Measurements from ENCODE around the gene ASIC1.

ASIC1 gene

DNA sequence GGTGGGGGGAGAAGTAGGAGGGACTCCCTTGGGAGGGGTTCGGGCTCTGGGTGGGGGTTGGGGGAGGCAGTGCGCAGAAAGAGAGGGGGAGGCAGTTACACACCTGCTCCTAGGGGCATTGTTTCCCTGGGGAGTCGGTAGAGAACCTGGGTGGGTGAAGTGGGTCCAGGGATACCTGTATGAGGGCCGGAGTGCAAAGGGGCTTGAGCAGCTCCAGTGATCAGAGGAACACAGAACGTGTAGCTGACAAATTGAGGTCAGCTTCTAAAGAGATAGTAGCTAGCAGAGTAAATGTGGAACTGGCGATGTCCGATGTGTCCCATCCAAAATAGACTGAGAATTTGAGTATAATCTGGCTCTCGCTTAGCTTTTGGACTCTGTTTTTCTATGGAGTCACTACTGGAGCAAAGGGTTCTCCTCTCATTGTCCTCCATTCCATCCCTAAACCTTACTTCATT lies 28.2 kb downstream of the ASIC1 start:
- no peak for DNase-seq

DNA sequence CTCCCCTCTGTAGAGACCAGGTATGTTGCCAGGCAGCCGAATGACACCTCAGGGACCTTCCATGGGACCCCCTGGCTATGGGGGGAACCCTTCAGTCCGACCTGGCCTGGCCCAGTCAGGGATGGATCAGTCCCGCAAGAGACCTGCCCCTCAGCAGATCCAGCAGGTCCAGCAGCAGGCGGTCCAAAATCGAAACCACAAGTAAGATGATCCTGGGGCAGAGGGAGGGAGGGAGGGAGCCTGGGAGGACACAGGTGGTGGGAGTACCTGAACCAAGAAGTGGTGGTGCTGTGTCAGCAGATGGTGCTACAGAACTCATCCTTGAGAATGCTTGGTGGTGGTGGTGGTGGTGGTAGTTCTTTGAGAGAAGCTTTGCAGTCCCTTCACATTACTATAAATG lies 28.8 kb downstream of the ASIC1 start:
- no peak for DNase-seq

DNA sequence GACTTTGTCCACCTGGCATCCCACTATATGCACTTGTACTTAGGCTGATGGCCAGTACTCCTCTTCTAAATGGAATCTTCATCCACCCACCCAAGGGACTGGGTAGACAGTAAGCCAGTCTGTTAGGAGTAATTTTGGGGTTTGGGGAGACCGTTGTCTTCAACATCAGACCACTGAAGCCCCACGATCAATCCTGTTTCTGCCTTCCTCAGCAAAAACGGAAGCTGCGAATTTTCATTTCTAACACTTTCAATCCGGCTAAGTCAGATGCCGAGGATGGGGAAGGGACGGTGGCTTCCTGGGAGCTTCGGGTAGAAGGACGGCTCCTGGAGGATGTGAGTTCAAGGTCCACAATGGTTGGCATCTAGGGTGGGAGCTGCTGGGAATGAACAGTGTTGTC lies 29.8 kb downstream of the ASIC1 start:
- DNase-seq, result no peak

GRCh38 chr12:50087995-50088394 lies 30.6 kb downstream of the ASIC1 start:
- no peak for DNase-seq

DNA sequence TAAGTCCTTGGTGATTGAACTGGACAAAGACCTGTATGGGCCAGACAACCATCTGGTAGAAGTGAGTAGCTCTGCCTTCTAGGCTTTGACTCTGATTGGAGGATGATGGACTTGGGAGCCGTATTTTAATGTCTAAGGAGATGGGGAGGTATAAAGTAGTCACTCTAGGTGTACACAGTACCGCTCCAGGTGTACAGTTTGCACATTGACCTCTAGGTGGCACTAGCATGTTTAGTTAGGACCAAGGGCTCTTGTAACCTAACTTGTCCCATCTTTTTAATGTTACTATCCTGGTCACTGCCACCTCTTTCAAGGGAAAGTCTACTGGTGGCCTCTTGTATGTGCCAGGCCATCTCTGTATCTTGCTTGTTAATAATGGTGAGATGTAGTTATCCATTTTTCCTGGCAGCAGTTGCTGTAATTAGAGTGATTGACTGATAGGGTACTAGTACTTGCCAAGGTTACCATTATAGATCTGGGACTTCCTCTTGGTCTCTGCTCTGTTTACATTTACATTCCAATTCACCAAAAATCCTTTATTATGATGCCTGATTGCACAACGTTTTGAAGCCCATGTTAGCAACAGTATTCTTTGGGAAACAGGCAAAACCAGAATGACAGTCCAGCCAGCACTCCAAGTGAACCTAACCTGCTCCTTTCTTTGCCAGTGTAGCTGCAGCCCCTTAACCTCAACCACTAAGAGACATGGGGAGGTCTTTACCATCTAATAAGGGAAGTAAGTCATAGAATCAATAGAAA lies 31.4 kb downstream of the ASIC1 start:
- DNase-seq, result peak; percentile 3

DNA sequence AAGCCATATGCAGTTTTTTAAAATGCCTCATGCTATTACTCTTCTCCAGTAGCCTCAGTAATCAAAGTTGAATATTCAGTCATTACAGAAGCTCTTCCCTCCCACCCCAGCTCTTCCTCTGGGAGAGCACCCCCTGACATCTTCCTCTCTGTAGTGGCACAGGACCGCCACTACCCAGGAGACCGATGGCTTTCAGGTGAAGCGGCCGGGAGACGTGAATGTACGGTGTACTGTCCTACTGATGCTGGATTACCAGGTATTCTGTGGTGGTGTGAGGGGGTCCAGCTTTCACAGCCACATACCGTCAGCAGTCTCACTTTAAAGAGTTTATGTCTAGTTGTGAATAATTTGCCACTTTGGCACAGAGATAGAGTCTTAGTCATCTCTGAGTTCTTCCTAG lies 32.3 kb downstream of the ASIC1 start:
- DNase-seq, result no peak

DNA sequence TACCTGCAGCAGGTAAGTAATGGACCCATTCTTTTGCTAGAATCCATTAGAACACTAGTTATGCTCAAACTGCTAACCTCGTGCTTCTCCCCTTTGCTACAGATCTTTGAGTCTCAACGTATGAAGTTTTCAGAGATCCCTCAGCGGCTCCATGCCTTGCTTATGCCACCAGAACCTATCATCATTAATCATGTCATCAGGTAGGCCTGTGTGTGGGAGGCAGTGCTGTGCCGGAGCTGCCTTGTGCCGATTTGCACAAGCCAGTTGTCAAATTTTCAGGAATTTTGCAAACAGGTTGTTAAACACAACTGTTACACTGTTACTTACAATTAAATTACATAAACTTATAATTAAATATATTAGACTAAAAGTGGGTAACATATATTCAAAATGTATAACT lies 33.0 kb downstream of the ASIC1 start:
- DNase-seq, result no peak

- no peak for DNase-seq
Observed at GRCh38 chr12:50097952-50098351, 40.6 kb downstream of the ASIC1 start.

DNA sequence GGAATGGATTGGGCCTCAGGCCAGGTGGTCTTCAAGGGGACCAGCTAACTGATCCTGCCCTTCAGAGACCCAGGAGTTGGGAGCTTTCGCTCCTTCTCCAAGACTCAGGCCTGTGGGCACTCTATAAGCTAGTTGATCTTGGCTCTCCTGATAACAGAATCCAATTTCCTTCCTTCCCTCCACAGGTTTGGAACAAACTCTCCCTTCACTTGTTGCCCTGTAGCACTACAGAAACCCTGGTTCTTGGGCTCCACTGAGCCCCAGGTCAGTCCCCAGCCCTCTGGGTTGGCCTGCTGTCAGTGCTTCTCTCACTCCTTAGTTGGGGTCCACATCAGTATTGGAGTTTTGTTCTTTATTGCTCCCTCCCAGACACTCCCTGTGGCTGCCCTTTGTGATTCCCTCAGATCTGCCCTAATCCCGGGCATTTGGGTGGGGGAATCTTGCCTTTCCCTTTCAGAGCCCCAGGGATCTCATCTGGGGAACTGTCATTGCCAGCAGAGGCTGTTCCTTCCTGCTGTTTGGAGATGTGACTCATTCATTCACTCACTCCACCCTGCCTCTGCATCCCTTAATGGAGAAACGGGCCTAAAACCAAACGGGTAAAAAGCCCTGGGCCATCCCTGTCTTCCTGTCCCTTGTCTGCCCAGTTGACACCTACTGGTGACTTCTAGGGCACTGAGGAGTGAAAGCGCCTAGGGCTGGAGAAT lies 42.1 kb downstream of the ASIC1 start:
- no peak for DNase-seq

DNA sequence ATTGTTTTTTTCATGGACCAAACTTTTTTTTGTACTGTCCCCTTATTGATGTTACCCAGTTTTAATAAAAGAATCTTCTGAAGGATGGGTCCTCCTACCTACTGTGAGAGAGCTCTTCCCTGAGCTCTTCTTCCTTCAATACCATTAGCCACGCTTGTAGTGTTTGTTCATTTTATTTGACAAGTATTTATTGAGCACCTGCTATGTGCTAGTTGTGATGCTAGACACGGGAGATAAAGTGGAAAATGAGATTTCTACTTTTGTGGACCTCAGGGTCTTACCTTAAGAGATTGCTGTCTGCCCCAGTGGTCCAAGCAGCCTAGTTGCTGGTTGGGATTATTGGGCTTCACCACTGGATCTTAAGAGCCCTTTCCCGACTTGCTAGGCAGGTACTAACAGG lies 43.2 kb downstream of the ASIC1 start:
- no peak for DNase-seq

DNA sequence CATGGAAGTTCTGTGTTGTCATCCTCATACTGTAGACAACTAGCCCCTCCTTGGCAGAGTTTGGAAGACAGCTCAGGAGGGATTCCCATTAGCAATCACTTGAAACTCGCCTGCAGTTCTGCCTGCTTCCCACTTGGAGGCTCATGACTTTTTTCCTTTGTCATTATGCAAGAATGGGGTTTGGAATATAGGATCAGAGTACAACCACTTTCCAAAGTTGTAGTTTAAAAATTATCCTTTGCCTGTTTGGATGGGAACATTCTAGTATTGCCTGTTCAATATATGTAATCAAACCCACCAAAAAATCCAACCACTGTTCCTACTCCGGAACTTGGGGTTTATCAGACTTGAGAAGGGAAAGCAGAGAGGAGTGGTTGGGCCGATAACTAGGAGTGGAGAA lies 44.3 kb downstream of the ASIC1 start:
- no peak for DNase-seq

DNA sequence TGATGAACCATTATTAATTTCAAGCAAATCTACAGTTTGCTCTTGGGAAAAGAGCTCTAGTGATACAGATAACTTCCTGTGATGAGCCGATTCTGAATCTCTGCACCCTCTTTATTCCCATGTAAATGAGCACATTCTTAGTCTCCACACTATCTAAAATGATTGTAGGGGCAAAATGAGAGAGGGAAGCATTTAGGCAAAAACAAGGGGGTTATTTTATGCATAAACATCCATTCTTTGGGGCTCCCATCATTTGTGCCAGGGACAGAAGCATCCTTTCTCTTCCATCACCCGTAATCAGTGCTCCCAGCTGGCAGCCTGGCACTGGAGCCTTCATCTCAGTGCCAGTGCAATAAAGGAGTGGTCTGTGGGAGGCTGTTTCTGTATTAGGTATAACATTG lies 44.7 kb downstream of the ASIC1 start:
- no peak for DNase-seq

DNA sequence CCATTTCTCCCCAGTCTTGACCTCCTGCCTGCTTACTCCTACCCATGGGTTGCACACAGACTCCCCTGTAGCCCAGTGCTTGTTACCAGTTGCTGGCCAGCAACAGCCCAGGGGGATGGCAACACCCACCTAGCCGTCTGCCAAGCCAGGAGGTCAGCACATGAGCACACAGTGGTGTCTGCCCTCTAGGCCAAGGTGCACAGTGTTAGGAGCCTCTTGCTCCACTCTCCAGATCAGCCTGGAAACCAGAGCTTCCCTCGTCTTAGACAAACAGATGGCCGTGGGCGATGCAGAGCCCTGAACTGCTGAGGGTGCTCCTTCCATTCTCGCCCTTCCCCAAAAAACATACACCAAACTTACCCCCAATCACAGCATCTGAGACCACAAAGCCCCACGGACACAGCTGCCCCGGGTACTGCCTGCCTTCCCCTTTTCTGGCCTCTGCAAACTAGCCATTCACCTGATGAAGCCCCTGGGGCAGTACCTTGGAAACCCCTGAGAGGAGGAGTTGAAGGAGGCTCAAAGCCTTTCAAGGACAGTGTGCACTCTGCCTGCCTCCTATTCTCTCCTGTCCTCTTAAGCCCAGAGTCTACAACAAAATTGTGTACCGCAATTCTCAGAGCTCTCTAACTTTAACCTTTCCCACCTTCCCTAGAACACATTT lies 45.4 kb downstream of the ASIC1 start:
- no peak for DNase-seq

DNA sequence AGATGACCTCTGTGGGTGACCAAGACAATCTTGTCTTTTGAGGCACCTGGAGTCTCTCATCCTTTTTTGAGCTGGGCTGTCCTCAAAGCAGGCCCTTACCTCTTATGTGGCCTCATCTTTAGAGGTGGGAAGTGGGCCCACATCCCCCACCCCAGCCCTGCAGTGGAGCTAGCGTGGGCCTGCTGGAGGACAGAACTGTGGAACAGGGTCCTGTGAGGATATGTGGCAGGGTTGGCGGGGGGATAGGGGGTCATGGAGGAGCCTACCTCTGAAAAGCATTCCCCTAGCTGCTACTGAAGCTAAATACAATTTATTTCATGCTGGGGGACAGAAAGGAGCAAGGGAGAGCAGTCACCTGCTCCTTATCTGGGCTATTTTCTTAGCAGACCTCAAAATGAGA lies 46.0 kb downstream of the ASIC1 start:
- no peak for DNase-seq

- DNase-seq, result peak; percentile 56
Observed at GRCh38 chr12:50103767-50104321, 46.4 kb downstream of the ASIC1 start, which contains the start of gene GPD1. Gene GPD1, plus strand, starts transcription at chr12:50104008. Its CDS starts 43 bp downstream, at chr12:50104051.

DNA sequence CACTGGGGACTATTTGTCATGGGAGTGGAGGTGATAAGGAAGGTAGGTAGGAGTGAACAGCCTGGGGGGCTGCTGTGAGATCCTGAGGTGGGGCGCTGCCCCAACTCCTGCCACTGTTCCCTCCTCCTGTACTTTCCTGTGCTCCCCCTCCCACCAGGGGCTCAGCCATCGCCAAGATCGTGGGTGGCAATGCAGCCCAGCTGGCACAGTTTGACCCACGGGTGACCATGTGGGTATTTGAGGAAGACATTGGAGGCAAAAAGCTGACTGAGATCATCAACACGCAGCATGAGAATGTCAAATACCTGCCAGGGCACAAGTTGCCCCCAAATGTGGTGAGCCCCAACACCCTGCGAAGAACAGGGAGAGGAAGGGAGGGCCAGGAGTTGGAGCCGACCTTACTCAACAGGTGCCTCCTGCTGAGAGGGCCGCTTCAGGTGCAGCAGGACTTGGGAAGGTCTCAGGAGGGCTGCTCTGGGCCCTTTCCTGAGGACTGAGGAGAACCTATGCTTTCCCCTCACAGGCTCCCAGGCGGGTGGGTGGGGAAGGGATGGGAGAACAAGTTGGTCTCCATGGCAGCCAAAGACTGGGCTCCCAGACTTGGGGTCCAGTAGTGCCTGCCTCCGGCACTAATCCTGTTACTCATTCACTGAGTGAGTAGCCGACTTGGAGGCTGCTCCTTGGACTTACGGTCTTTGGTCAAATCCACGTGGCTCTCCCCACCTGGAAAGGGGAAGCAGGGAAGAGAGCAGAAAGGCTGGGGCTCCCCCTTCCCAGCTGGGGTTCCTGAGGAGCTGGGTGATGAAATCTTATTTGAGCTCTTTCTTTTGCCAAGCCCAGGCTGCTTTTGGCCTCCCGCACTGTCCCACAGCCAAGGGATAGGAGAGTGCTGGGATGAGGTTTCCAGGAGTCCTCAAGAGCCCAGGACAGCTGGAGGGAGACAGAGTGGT lies 47.3 kb downstream of the ASIC1 start:
- DNase-seq, result no peak

DNA sequence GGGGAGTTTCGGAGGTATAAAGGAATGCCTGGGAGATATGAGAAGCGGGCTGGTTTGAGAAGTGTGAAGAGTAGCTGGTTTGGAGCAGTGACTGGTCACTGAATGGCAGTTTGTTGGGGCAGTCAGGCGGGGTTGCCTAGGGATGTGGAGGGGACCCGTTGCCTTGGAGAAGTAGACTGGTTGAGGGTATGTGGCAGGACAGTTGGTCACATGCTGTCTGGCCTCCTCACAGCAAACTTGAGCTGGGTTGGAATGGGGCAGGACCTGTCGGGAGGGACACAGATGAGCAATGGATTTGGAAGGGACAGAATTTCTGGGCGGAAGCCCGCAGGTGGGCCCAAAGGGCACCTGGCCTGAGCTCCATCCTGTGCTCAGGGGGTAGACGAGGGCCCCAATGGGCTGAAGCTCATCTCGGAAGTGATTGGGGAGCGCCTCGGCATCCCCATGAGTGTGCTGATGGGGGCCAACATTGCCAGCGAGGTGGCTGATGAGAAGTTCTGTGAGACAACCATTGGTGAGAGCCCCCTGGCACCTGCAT lies 48.6 kb downstream of the ASIC1 start:
- no peak for DNase-seq

DNA sequence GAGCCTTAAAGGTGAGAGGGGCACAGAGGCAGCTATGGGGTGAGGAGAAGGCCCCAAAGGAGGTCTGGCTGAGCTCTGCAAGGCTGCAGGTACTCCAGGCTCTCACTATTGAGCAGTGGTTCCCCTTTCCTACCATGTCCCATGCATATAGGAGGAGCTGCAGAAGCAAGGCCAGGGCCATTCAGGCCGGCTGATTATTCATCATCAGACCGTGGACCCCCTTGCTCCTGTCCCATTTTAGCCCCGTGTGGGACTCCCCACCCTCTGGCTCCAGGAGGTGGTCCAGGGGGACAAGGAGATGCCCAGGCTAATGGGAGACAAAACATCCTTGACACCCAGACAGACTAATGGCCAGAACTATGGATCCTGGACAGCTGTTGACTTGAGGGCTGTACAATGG lies 49.5 kb downstream of the ASIC1 start:
- no peak for DNase-seq

- DNase-seq, result no peak
Observed at GRCh38 chr12:50107416-50108268, 50.2 kb downstream of the ASIC1 start.

DNA sequence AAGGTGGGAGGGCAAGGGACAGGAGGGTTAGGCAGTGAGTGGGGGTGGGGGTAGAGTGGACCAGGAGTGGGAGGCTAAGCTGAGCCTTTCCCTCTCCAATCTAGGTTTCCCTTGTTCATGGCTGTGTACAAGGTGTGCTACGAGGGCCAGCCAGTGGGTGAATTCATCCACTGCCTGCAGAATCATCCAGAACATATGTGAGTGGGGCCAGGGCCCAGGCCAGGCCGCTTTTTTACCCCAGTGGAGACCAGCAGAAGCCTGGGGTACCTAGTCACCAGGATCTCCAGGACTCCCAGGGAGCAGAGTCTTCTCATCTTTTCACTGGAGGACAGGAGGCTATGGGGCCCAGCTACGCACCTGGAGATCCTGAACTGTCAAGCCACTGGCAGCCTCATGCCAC lies 51.9 kb downstream of the ASIC1 start:
- no peak for DNase-seq

DNA sequence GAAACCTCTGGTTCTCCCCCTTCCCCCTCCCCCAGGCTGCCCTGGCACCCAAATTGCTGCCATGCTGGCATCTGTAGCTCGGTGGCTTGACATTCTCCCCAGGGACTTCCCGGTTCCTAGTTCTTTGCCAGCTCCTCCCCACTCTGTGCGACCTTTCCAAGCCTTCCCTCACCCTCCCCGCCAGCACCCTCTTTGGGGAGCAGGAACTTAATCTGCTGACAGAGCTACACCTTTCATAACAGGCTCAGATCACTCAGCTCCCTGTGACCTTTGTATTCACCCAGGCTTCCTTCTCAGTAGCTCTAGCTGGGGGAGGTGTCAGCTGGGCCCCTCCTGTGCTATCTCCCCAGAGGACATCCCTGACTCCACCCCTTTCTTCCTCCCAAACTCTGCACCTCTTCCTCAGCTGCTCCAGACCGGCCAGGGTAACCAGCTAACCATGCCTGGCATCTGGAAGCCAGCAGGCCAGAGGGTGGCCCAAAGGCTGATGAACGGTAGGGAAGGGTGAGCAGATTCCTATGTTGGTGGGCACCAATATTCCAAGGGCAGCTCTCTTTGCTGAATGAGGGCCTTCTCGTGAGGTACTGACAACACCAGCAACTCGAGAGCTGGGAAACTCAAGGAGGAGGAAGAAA lies 52.8 kb downstream of the ASIC1 start:
- DNase-seq, result no peak
